HUES6 (cell line): ENCODE data around the gene SLC12A1.

ENCODE experiments used
- H3K27ac ChIP-seq: 2 replicates; pipeline ENCODE4 v1.7.0; 2013; ENCODE audit warnings: low read depth, mild to moderate bottlenecking, low read length, inconsistent platforms
- H3K27me3 ChIP-seq: 2 replicates; pipeline ENCODE4 v1.6.1; 2013; ENCODE audit warnings: low read length; ENCODE audit not compliant: control insufficient read depth, insufficient read depth
- H3K36me3 ChIP-seq: 2 replicates; pipeline ENCODE4 v1.6.1; 2013; ENCODE audit warnings: low read length; ENCODE audit not compliant: control insufficient read depth, insufficient read depth
- H3K4me1 ChIP-seq: 2 replicates; pipeline ENCODE4 v1.6.1; 2013; ENCODE audit warnings: low read length; ENCODE audit not compliant: control insufficient read depth, insufficient read depth
- H3K4me3 ChIP-seq: 2 replicates; pipeline ENCODE4 v1.5.1; 2013; ENCODE audit warnings: low read depth, low read length
- H3K9ac ChIP-seq: one replicate; pipeline ENCODE4 v1.6.1; 2013; ENCODE audit warnings: mild to moderate bottlenecking, low read length
- H3K9me3 ChIP-seq: 2 replicates; pipeline ENCODE4 v1.6.1; 2013; ENCODE audit warnings: low read depth, low read length; ENCODE audit not compliant: control insufficient read depth, insufficient read depth

Gene SLC12A1

GRCh38 chr15:48279608-48280007 lies 73.5 kb downstream of the SLC12A1 start:
- Histone ChIP-seq H3K27ac (no peak overlapping the region), H3K4me3 (no peak overlapping the region), H3K9ac (no peak overlapping the region), H3K27me3 (no peaks in the 10 kb centered on the region), H3K36me3 (no peaks in the 10 kb centered on the region), H3K9me3 (no peaks in the 10 kb centered on the region), H3K4me1 (peaks cover 10% of the 10 kb centered on the region; the same call in 1 of the 2 replicates)

- Histone ChIP-seq H3K9ac (no peak overlapping the region), H3K36me3 (no peaks in the 10 kb centered on the region), H3K9me3 (no peaks in the 10 kb centered on the region), H3K4me1 (peaks cover 14% of the 10 kb centered on the region), H3K27me3 (no peaks in the 10 kb centered on the region), H3K4me3 (no peak overlapping the region), H3K27ac (no peak overlapping the region)
Observed at GRCh38 chr15:48281674-48282073, 75.6 kb downstream of the SLC12A1 start.

GRCh38 chr15:48282216-48282615 lies 76.1 kb downstream of the SLC12A1 start:
- Histone ChIP-seq H3K36me3 (no peaks in the 10 kb centered on the region), H3K4me1 (peaks cover 14% of the 10 kb centered on the region), H3K27me3 (no peaks in the 10 kb centered on the region), H3K9ac (no peak overlapping the region), H3K4me3 (no peak overlapping the region), H3K27ac (no peak overlapping the region), H3K9me3 (no peaks in the 10 kb centered on the region)

GRCh38 chr15:48283396-48284145 lies 77.5 kb downstream of the SLC12A1 start:
- no peak overlapping the region for H3K4me3 ChIP-seq
- H3K9ac ChIP-seq: no peak overlapping the region
- H3K36me3 ChIP-seq: no peaks in the 10 kb centered on the region
- H3K9me3 ChIP-seq: no peaks in the 10 kb centered on the region
- no peaks in the 10 kb centered on the region for H3K27me3 ChIP-seq
- H3K4me1 ChIP-seq: peaks cover 16% of the 10 kb centered on the region
- H3K27ac ChIP-seq: no peak overlapping the region

- Histone ChIP-seq H3K27me3 (no peaks in the 10 kb centered on the region), H3K9me3 (no peaks in the 10 kb centered on the region), H3K9ac (no peak overlapping the region), H3K27ac (no peak overlapping the region), H3K36me3 (no peaks in the 10 kb centered on the region), H3K4me1 (peaks cover 19% of the 10 kb centered on the region), H3K4me3 (0 out of 2 replicates have a peak overlapping the region, but pooled peaks have one; percentile 14)
Observed at GRCh38 chr15:48285329-48286214, 79.5 kb downstream of the SLC12A1 start.

- peaks cover 21% of the 10 kb centered on the region for H3K4me1 ChIP-seq
- no peak overlapping the region for H3K27ac ChIP-seq
- no peaks in the 10 kb centered on the region for H3K9me3 ChIP-seq
- no peak overlapping the region for H3K9ac ChIP-seq
- no peak overlapping the region for H3K4me3 ChIP-seq
- H3K36me3 ChIP-seq: no peaks in the 10 kb centered on the region
- H3K27me3 ChIP-seq: no peaks in the 10 kb centered on the region
Observed at GRCh38 chr15:48289628-48290027, 83.5 kb downstream of the SLC12A1 start.

- H3K9ac ChIP-seq: no peak overlapping the region
- no peaks in the 10 kb centered on the region for H3K36me3 ChIP-seq
- H3K4me1 ChIP-seq: peaks cover 18% of the 10 kb centered on the region
- no peaks in the 10 kb centered on the region for H3K27me3 ChIP-seq
- H3K9me3 ChIP-seq: no peaks in the 10 kb centered on the region
- no peak overlapping the region for H3K4me3 ChIP-seq
- no peak overlapping the region for H3K27ac ChIP-seq
Observed at GRCh38 chr15:48292458-48292857, 86.4 kb downstream of the SLC12A1 start.

GRCh38 chr15:48297668-48298067 lies 91.6 kb downstream of the SLC12A1 start:
- H3K27me3 ChIP-seq: no peaks in the 10 kb centered on the region
- no peaks in the 10 kb centered on the region for H3K9me3 ChIP-seq
- H3K27ac ChIP-seq: no peak overlapping the region
- no peak overlapping the region for H3K9ac ChIP-seq
- no peak overlapping the region for H3K4me3 ChIP-seq
- peaks cover 32% of the 10 kb centered on the region for H3K4me1 ChIP-seq
- no peaks in the 10 kb centered on the region for H3K36me3 ChIP-seq

- Histone ChIP-seq H3K9ac (peak overlapping the region; percentile 51), H3K4me1 (peaks cover 38% of the 10 kb centered on the region), H3K27ac (peak overlapping the region; percentile 61; the same call in 1 of the 2 replicates), H3K27me3 (no peaks in the 10 kb centered on the region), H3K9me3 (no peaks in the 10 kb centered on the region), H3K36me3 (no peaks in the 10 kb centered on the region), H3K4me3 (peak overlapping the region; percentile 13; the same call in 1 of the 2 replicates)
Observed at GRCh38 chr15:48298914-48299313, 92.8 kb downstream of the SLC12A1 start.

GRCh38 chr15:48300038-48300437 lies 93.9 kb downstream of the SLC12A1 start:
- H3K4me1 ChIP-seq: peaks cover 46% of the 10 kb centered on the region
- H3K27ac ChIP-seq: no peak overlapping the region
- H3K4me3 ChIP-seq: no peak overlapping the region
- H3K27me3 ChIP-seq: no peaks in the 10 kb centered on the region
- no peaks in the 10 kb centered on the region for H3K36me3 ChIP-seq
- H3K9me3 ChIP-seq: no peaks in the 10 kb centered on the region
- H3K9ac ChIP-seq: no peak overlapping the region

GRCh38 chr15:48304398-48304797 lies 98.3 kb downstream of the SLC12A1 start:
- Histone ChIP-seq H3K27me3 (no peaks in the 10 kb centered on the region), H3K9ac (no peak overlapping the region), H3K4me3 (no peak overlapping the region), H3K4me1 (peaks cover 40% of the 10 kb centered on the region), H3K36me3 (no peaks in the 10 kb centered on the region), H3K27ac (no peak overlapping the region), H3K9me3 (no peaks in the 10 kb centered on the region)
